Hepatocyte (in vitro differentiated cells): ENCODE data around the gene CMA1. TPM values are rescaled to one million over a fixed set of nuclear protein-coding genes. Genes with fewer than 3 reads are reported as not detected.
"Not testable (repeated sequence)": the region's sequence is repeated elsewhere in the genome, so short reads cannot be mapped to it uniquely, and the experiment has no call there.

Experiments used
- DNase-seq: peaks from one replicate; pipeline ENCODE4 v3.0.0-alpha.2; 2016; ENCODE audit warnings: low spot score
- H2AFZ ChIP-seq: fragments of 200-600 bp; sonication (generic); 2 replicates; pipeline ENCODE4 v1.6.0; 2016; ENCODE audit warnings: antibody characterized with exemption, mild to moderate bottlenecking
- H3K27ac ChIP-seq: fragments of 200-600 bp; sonication (generic); 2 replicates; pipeline ENCODE4 v1.5.1; 2016; ENCODE audit warnings: mild to moderate bottlenecking
- H3K27me3 ChIP-seq: fragments of 200-600 bp; sonication (generic); 2 replicates; pipeline ENCODE4 v1.6.1; 2016
- H3K36me3 ChIP-seq: fragments of 200-600 bp; sonication (generic); replicated peaks from 2 replicates; pipeline ENCODE4 v1.5.1; 2016; ENCODE audit warnings: low read depth; ENCODE audit not compliant: insufficient read depth
- H3K4me1 ChIP-seq: fragments of 200-600 bp; sonication (generic); 2 replicates; pipeline ENCODE4 v1.5.1; 2016; ENCODE audit warnings: mild to moderate bottlenecking, moderate library complexity; ENCODE audit not compliant: insufficient read depth
- H3K4me2 ChIP-seq: fragments of 200-600 bp; sonication (generic); 2 replicates; pipeline ENCODE4 v1.6.0; 2016
- H3K4me3 ChIP-seq: fragments of 200-600 bp; sonication (generic); 2 replicates; pipeline ENCODE4 v1.5.1; 2016; ENCODE audit warnings: mild to moderate bottlenecking
- H3K79me2 ChIP-seq: fragments of 200-600 bp; sonication (generic); 2 replicates; pipeline ENCODE4 v1.6.0; 2017; ENCODE audit warnings: mild to moderate bottlenecking
- H3K9me2 ChIP-seq: fragments of 200-600 bp; sonication (generic); replicated peaks from 2 replicates; pipeline ENCODE4 v1.6.0; 2017; ENCODE audit warnings: mild to moderate bottlenecking; ENCODE audit not compliant: insufficient read depth
- H3K9me3 ChIP-seq: fragments of 200-600 bp; sonication (generic); 2 replicates; pipeline ENCODE4 v1.5.1; 2016; ENCODE audit warnings: low read depth, mild to moderate bottlenecking
- H4K20me1 ChIP-seq: fragments of 200-600 bp; sonication (generic); 2 replicates; pipeline ENCODE4 v1.6.0; 2016; ENCODE audit warnings: mild to moderate bottlenecking; ENCODE audit not compliant: insufficient read depth, poor library complexity, severe bottlenecking
- EZH2 ChIP-seq: fragments of 200-600 bp; sonication (generic); IDR thresholded peaks from 2 replicates; pipeline ENCODE4 v1.6.1; 2016; ENCODE audit warnings: antibody characterized with exemption, mild to moderate bottlenecking, borderline replicate concordance
- EZH2phosphoT487 ChIP-seq: fragments of 200-600 bp; sonication (generic); IDR thresholded peaks from one replicate; pipeline ENCODE4 v1.6.1; 2018; ENCODE audit warnings: antibody characterized with exemption, mild to moderate bottlenecking, low read depth, moderate library complexity; ENCODE audit not compliant: unreplicated experiment, severe bottlenecking
- WGBS: methylation state at CpG from one replicate; pipeline ENCODE4 v1.1.6; 2016; ENCODE audit warnings: low lambda C conversion rate; ENCODE audit errors: missing lambda C conversion rate; 5-methylcytosine and 5-hydroxymethylcytosine counted together
- polyA plus RNA-seq: library from polyadenylated mRNA; unstranded; fragments of >200 nt; fragmentation: Nextera tagmentation; extraction: Ambion mirVana; gene quantifications from 2 replicates; pipeline ENCODE4 v1.2.1, GENCODE V29; 2016
- total RNA-seq: library from RNA; depleted of rRNA; stranded (reverse); fragments of >200 nt; gene quantifications from 2 replicates; pipeline ENCODE4 v1.2.3, GENCODE V29; 2014
- TF ChIP-seq, protein P1 (sequence below): fragments of 200-600 bp; sonication (generic); IDR thresholded peaks from 2 replicates; pipeline ENCODE4 v1.5.1; 2016; ENCODE audit warnings: antibody characterized with exemption, mild to moderate bottlenecking; ENCODE audit not compliant: poor library complexity

Gene CMA1, protein sequence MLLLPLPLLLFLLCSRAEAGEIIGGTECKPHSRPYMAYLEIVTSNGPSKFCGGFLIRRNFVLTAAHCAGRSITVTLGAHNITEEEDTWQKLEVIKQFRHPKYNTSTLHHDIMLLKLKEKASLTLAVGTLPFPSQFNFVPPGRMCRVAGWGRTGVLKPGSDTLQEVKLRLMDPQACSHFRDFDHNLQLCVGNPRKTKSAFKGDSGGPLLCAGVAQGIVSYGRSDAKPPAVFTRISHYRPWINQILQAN
- total RNA-seq = not detected in 2 replicates
- polyA plus RNA-seq = not detected in 2 replicates

DNA sequence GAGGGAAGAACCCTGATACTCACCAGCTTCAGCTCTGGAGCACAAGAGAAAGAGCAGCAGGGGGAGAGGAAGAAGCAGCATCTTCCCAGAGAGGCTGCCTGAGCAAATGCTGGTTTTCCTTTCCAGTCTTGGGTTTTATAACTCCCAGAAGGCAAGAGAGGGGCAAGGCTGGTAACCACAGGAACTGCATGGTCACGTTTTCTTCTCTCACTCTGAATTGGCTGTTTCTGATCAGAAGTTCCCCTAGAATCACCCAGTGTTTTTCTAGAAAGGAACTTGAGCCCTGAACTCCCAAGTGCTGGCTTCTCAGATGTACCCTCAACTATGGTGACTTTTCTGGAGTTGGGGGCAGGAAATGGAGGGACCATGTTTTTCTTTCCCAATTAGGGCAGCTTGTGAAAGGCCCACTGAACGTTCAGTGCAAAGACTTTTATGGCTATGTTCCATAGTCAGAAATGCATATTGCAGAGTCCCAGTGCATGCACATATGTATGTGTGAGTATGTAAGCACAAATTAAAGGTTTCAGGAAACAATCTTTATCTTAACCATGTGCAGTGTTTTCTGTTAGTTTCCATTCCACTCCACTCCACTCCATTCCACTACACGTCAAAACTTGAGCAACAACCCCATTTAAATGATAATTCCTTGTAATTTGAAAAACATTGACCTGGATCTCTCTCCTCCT, at the start of gene CMA1:
CMA1 (minus strand) TSS at position 111 of the 686 bp plus-strand sequence; CDS start at position 81, 30 bp downstream.
- no peak for DNase-seq

DNA sequence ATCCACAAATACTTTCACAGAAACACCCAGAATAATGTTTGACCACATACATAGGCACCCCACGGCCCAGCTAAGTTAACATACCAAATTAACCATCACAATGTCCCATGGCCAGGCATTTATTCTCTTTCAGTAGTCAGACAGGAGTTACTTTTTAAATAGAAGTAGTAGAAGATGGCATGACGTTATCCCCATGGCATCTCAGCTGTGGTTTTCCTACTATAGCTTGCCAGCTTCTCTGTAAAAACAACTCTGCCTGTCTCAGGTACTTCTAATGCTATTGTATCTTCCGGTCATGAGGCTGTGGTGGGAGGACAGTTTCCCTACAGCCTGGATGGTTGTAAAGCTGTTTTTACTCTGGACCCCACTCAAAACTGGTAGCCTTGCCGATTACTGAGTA, 48.7 kb upstream of the CMA1 start:
- H3K4me2 ChIP-seq = no peak overlapping the region
- H2AFZ ChIP-seq = no peak overlapping the region
- no peaks in the 10 kb centered on the region for H3K9me2 ChIP-seq
- no peaks in the 10 kb centered on the region for H3K36me3 ChIP-seq
- no peak overlapping the region for H3K4me3 ChIP-seq
- no peak for DNase-seq
- no peaks in the 10 kb centered on the region for H3K9me3 ChIP-seq
- no peak overlapping the region for H3K27ac ChIP-seq
- H4K20me1 ChIP-seq = no peaks in the 10 kb centered on the region
- H3K79me2 ChIP-seq = no peaks in the 10 kb centered on the region
- H3K4me1 ChIP-seq = no peaks in the 10 kb centered on the region
- no peaks in the 10 kb centered on the region for H3K27me3 ChIP-seq
- TF ChIP-seq EZH2phosphoT487 (no peak), EZH2 (no peak)
- TF ChIP-seq, protein P1, sequence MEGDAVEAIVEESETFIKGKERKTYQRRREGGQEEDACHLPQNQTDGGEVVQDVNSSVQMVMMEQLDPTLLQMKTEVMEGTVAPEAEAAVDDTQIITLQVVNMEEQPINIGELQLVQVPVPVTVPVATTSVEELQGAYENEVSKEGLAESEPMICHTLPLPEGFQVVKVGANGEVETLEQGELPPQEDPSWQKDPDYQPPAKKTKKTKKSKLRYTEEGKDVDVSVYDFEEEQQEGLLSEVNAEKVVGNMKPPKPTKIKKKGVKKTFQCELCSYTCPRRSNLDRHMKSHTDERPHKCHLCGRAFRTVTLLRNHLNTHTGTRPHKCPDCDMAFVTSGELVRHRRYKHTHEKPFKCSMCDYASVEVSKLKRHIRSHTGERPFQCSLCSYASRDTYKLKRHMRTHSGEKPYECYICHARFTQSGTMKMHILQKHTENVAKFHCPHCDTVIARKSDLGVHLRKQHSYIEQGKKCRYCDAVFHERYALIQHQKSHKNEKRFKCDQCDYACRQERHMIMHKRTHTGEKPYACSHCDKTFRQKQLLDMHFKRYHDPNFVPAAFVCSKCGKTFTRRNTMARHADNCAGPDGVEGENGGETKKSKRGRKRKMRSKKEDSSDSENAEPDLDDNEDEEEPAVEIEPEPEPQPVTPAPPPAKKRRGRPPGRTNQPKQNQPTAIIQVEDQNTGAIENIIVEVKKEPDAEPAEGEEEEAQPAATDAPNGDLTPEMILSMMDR = no peak
- WGBS = 57% methylated on average over 4 of the region's 4 CpGs

More for the DNA sequence above, at the start of gene CMA1:
- H2AFZ ChIP-seq = no peak within 1 kb of the TSS
- no peak within 1 kb of the TSS for H3K27ac ChIP-seq
- no peaks in the 10 kb centered on the region for H3K4me1 ChIP-seq
- H3K79me2 ChIP-seq = no peaks in the 10 kb centered on the region
- H4K20me1 ChIP-seq = no peaks in the 10 kb centered on the region
- H3K9me3 ChIP-seq = no peaks in the 10 kb centered on the region
- no peak within 1 kb of the TSS for H3K4me2 ChIP-seq
- no peaks in the 10 kb centered on the region for H3K27me3 ChIP-seq
- H3K36me3 ChIP-seq = no peaks in the 10 kb centered on the region
- no peaks in the 10 kb centered on the region for H3K9me2 ChIP-seq
- TF ChIP-seq, protein P1 = no peak
- TF ChIP-seq EZH2phosphoT487 (no peak), EZH2 (no peak)
- H3K4me3 ChIP-seq = no peak within 1 kb of the TSS
- 27% methylated on average over 3 of the region's 3 CpGs for WGBS

DNA sequence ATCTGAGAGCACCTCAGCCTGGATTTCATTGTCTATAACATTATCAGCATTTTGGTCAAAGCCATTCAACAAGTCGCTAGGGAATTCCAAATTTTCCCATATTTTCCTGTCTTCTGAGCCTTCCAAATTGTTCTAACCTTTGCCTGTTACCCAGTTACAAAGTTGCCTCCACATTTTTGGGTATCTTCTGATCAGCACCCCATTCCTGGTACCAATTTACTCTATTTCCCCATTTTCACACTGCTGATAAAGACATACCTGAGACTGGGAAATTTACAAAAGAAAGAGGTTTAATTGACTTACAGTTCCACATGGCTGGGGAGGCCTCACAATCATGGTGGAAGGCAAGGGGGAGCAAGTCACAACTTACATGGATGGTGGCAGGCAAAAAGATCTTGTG, 41.0 kb upstream of the CMA1 start:
- H3K36me3 ChIP-seq, H3K4me3 ChIP-seq, H3K79me2 ChIP-seq, H2AFZ ChIP-seq, H3K4me2 ChIP-seq, H3K9me3 ChIP-seq, H3K27ac ChIP-seq, H3K27me3 ChIP-seq, H3K9me2 ChIP-seq, H4K20me1 ChIP-seq, H3K4me1 ChIP-seq, DNase-seq: not testable (repeated sequence)
- WGBS = 52% methylated on average over 1 of the region's 1 CpG

DNA sequence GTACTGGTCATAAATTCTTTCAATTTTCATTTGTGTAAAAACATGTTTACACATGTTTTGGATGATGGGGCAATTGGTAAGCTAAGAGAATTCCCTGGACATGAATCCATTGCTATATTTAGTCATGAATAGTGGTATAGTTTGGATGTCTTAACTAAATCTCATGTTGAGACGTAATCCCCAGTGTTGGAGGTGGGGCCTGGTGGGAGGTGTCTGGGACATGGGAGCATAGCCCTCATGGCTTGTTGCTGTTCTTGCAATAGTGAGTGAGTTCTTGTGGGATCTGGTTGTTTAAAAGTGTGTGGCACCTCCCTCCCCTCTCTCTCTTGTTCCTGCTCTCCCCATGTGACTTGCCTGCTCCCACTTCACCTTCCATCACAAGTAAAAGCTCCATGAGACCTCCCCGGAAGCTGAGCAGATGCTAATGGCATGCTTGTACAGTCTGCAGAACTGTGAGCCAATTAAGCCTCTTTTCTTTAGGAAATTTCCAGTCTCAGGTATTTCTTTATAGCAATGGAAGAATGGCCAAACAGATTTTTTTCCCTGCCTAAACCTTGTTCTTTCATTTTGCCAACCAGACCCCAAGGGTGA, 34.4 kb upstream of the CMA1 start:
- Histone ChIP-seq H3K4me3 (no peak overlapping the region), H3K4me1 (no peaks in the 10 kb centered on the region), H4K20me1 (no peaks in the 10 kb centered on the region), H3K9me3 (no peaks in the 10 kb centered on the region), H3K27ac (no peak overlapping the region), H2AFZ (no peak overlapping the region), H3K36me3 (no peaks in the 10 kb centered on the region), H3K9me2 (no peaks in the 10 kb centered on the region), H3K4me2 (no peak overlapping the region), H3K79me2 (no peaks in the 10 kb centered on the region), H3K27me3 (no peaks in the 10 kb centered on the region)
- no peak for TF ChIP-seq EZH2
- TF ChIP-seq, protein P1 = no peak
- TF ChIP-seq EZH2phosphoT487 = no peak
- no peak for DNase-seq
- 82% methylated on average over 2 of the region's 2 CpGs for WGBS
